IMR-90 (cell line): ENCODE measurements around the gene MEOX2.

Source experiments
- BHLHE40 ChIP-seq: fragments of 150-350 bp; IDR thresholded peaks from 2 replicates; pipeline ENCODE4 v1.6.1; 2016; ENCODE audit warnings: mild to moderate bottlenecking, low read depth, low read length
- CEBPB ChIP-seq: IDR thresholded peaks from 2 replicates; pipeline ENCODE4 v1.6.1; 2012; ENCODE audit warnings: low read depth, low read length, improper control_type of control experiment
- CHD1 ChIP-seq: IDR thresholded peaks from 2 replicates; pipeline ENCODE4 v1.6.1; 2012; ENCODE audit warnings: low read depth, low read length, improper control_type of control experiment
- FOS ChIP-seq: fragments of 150-350 bp; IDR thresholded peaks from 2 replicates; pipeline ENCODE4 v1.6.1; 2016; ENCODE audit warnings: low read depth, low read length
- MAFK ChIP-seq: IDR thresholded peaks from 2 replicates; pipeline ENCODE4 v1.6.1; 2012; ENCODE audit warnings: low read depth, low read length, improper control_type of control experiment
- MAZ ChIP-seq: IDR thresholded peaks from 2 replicates; pipeline ENCODE4 v1.6.1; 2012; ENCODE audit warnings: low read depth, mild to moderate bottlenecking, low read length, improper control_type of control experiment, moderate library complexity, borderline replicate concordance
- MXI1 ChIP-seq: IDR thresholded peaks from 2 replicates; pipeline ENCODE4 v1.6.1; 2012; ENCODE audit warnings: low read depth, mild to moderate bottlenecking, low read length, moderate library complexity, borderline replicate concordance
- POLR2A ChIP-seq: IDR thresholded peaks from 2 replicates; pipeline ENCODE4 v1.6.1; 2012; ENCODE audit warnings: mild to moderate bottlenecking, low read depth, low read length
- RAD21 ChIP-seq: IDR thresholded peaks from 2 replicates; pipeline ENCODE4 v1.6.1; 2012; ENCODE audit warnings: low read length, improper control_type of control experiment
- RCOR1 ChIP-seq: IDR thresholded peaks from 2 replicates; pipeline ENCODE4 v1.6.1; 2012; ENCODE audit warnings: mild to moderate bottlenecking, low read length, improper control_type of control experiment; ENCODE audit not compliant: insufficient replicate concordance
- RFX5 ChIP-seq: IDR thresholded peaks from 2 replicates; pipeline ENCODE4 v1.8.0; 2012; ENCODE audit warnings: low read depth, mild to moderate bottlenecking, low read length, moderate library complexity
- SMC3 ChIP-seq: fragments of 150-350 bp; IDR thresholded peaks from 2 replicates; pipeline ENCODE4 v1.6.1; 2016; ENCODE audit warnings: low read depth, mild to moderate bottlenecking, antibody characterized with exemption, low read length, moderate library complexity
- TF ChIP-seq, protein P1 (sequence below): conservative IDR thresholded peaks from 2 replicates; pipeline ENCODE4 v1.5.1; 2012; ENCODE audit warnings: mild to moderate bottlenecking, low read depth, low read length, improper control_type of control experiment
- TF ChIP-seq, protein P2 (sequence below): fragments of 150-350 bp; IDR thresholded peaks from 2 replicates; pipeline ENCODE4 v1.6.1; 2017; ENCODE audit warnings: mild to moderate bottlenecking, antibody characterized with exemption, low read length, low read depth

DNA sequence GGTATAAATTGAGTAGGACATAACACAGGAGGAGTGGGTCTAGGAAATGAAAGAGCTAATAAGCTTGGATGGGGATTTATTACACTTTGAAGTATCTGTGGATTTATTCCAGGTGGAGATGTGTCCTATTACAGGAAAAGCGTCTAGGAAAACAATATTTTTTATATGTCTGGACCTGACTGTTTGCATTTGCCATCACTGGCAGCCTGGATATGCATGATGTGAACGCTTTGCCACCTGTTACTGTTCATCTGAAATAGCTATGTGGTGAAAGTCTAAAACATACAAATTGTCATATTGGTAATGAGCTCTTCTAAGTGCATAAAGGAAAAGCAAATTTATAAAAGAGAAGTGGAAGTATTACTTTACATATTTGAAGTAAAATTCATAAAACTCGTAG lies 93.1 kb downstream of the MEOX2 start:
- TF ChIP-seq, protein P1, sequence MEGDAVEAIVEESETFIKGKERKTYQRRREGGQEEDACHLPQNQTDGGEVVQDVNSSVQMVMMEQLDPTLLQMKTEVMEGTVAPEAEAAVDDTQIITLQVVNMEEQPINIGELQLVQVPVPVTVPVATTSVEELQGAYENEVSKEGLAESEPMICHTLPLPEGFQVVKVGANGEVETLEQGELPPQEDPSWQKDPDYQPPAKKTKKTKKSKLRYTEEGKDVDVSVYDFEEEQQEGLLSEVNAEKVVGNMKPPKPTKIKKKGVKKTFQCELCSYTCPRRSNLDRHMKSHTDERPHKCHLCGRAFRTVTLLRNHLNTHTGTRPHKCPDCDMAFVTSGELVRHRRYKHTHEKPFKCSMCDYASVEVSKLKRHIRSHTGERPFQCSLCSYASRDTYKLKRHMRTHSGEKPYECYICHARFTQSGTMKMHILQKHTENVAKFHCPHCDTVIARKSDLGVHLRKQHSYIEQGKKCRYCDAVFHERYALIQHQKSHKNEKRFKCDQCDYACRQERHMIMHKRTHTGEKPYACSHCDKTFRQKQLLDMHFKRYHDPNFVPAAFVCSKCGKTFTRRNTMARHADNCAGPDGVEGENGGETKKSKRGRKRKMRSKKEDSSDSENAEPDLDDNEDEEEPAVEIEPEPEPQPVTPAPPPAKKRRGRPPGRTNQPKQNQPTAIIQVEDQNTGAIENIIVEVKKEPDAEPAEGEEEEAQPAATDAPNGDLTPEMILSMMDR, result no peak
- TF ChIP-seq MAFK (no peak), POLR2A (no peak), BHLHE40 (no peak), RAD21 (no peak), CEBPB (no peak), MAZ (no peak), RCOR1 (no peak), CHD1 (no peak), FOS (no peak), RFX5 (no peak), SMC3 (no peak), MXI1 (no peak)
- TF ChIP-seq, protein P2, sequence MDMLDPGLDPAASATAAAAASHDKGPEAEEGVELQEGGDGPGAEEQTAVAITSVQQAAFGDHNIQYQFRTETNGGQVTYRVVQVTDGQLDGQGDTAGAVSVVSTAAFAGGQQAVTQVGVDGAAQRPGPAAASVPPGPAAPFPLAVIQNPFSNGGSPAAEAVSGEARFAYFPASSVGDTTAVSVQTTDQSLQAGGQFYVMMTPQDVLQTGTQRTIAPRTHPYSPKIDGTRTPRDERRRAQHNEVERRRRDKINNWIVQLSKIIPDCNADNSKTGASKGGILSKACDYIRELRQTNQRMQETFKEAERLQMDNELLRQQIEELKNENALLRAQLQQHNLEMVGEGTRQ, result no peak
